Ectodermal cell (in vitro differentiated cells): ENCODE results near the gene PRDM15.

Experiments used
- H3K27ac ChIP-seq: 2 replicates; pipeline ENCODE4 v1.7.0; 2013; ENCODE audit warnings: mild to moderate bottlenecking, low read depth, low read length; ENCODE audit not compliant: insufficient read depth, poor library complexity, severe bottlenecking
- H3K27me3 ChIP-seq: 2 replicates; pipeline ENCODE4 v1.7.0; 2013; ENCODE audit warnings: mild to moderate bottlenecking, low read length; ENCODE audit not compliant: insufficient read depth, control insufficient read depth, poor library complexity, severe bottlenecking
- H3K36me3 ChIP-seq: one replicate; pipeline ENCODE4 v1.7.0; 2013; ENCODE audit warnings: low read length; ENCODE audit not compliant: control insufficient read depth, insufficient read depth
- H3K4me1 ChIP-seq: one replicate; pipeline ENCODE4 v1.7.0; 2013; ENCODE audit warnings: low read length; ENCODE audit not compliant: control insufficient read depth, insufficient read depth
- H3K4me3 ChIP-seq: 2 replicates; pipeline ENCODE4 v1.7.0; 2013; ENCODE audit warnings: low read depth, low read length, control low read depth; ENCODE audit not compliant: insufficient read depth
- H3K9me3 ChIP-seq: 2 replicates; pipeline ENCODE4 v1.7.0; 2013; ENCODE audit warnings: mild to moderate bottlenecking, low read length, moderate library complexity; ENCODE audit not compliant: control insufficient read depth
- WGBS, 2 experiments: methylation state at CpG; one replicate each; pipeline ENCODE4 v1.1.7; 2013; ENCODE audit warnings: missing lambda C conversion rate in 2 of 2; 5-methylcytosine and 5-hydroxymethylcytosine counted together

The PRDM15 gene

GRCh38 chr21:41897700-41898099, 18.6 kb upstream of the PRDM15 start:
- Histone ChIP-seq H3K36me3 (no peaks in the 10 kb centered on the region), H3K9me3 (no peaks in the 10 kb centered on the region), H3K4me3 (no peak overlapping the region), H3K4me1 (peaks cover 41% of the 10 kb centered on the region), H3K27ac (no peak overlapping the region), H3K27me3 (no peaks in the 10 kb centered on the region)
- WGBS, 2 experiments = 33 to 36% methylated on average over 8 of the region's 8 CpGs

- H3K36me3 ChIP-seq = no peaks in the 10 kb centered on the region
- WGBS, 2 experiments = 77 to 78% methylated on average over 10 to 11 of the region's 11 CpGs
Observed at GRCh38 chr21:41897047-41897669, 18.0 kb upstream of the PRDM15 start.

GRCh38 chr21:41895643-41896493, 16.7 kb upstream of the PRDM15 start:
- 84 to 86% methylated on average over 21 of the region's 22 CpGs for WGBS, 2 experiments
- H3K4me3 ChIP-seq = no peak overlapping the region
- peaks cover 41% of the 10 kb centered on the region for H3K4me1 ChIP-seq
- H3K27ac ChIP-seq = no peak overlapping the region
- peaks cover 3% of the 10 kb centered on the region for H3K36me3 ChIP-seq
- no peaks in the 10 kb centered on the region for H3K27me3 ChIP-seq
- H3K9me3 ChIP-seq = no peaks in the 10 kb centered on the region

More at GRCh38 chr21:41897047-41897669, 18.0 kb upstream of the PRDM15 start:
- Histone ChIP-seq H3K4me1 (peaks cover 41% of the 10 kb centered on the region), H3K27me3 (no peaks in the 10 kb centered on the region), H3K27ac (no peak overlapping the region), H3K4me3 (no peak overlapping the region), H3K9me3 (no peaks in the 10 kb centered on the region)

GRCh38 chr21:41894922-41895557, 15.9 kb upstream of the PRDM15 start:
- no peak overlapping the region for H3K4me3 ChIP-seq
- no peaks in the 10 kb centered on the region for H3K27me3 ChIP-seq
- H3K9me3 ChIP-seq = no peaks in the 10 kb centered on the region
- no peak overlapping the region for H3K27ac ChIP-seq
- H3K4me1 ChIP-seq = peaks cover 41% of the 10 kb centered on the region
- 90 to 93% methylated on average over 11 to 13 of the region's 13 CpGs for WGBS, 2 experiments
- peaks cover 3% of the 10 kb centered on the region for H3K36me3 ChIP-seq

GRCh38 chr21:41894511-41894910, 15.4 kb upstream of the PRDM15 start:
- H3K36me3 ChIP-seq = peaks cover 3% of the 10 kb centered on the region
- WGBS, 2 experiments = 87 to 92% methylated on average over 9 of the region's 9 CpGs
- H3K27me3 ChIP-seq = no peaks in the 10 kb centered on the region
- no peak overlapping the region for H3K4me3 ChIP-seq
- H3K27ac ChIP-seq = no peak overlapping the region
- H3K4me1 ChIP-seq = peaks cover 38% of the 10 kb centered on the region
- no peaks in the 10 kb centered on the region for H3K9me3 ChIP-seq

GRCh38 chr21:41892726-41893125, 13.6 kb upstream of the PRDM15 start:
- Histone ChIP-seq H3K4me3 (no peak overlapping the region), H3K27ac (no peak overlapping the region), H3K27me3 (no peaks in the 10 kb centered on the region), H3K36me3 (peaks cover 3% of the 10 kb centered on the region), H3K9me3 (no peaks in the 10 kb centered on the region), H3K4me1 (peaks cover 26% of the 10 kb centered on the region)
- 96% methylated on average over 16 of the region's 16 CpGs for WGBS, 2 experiments

- Histone ChIP-seq H3K9me3 (no peaks in the 10 kb centered on the region), H3K27ac (no peak overlapping the region), H3K27me3 (no peaks in the 10 kb centered on the region), H3K4me3 (no peak overlapping the region), H3K36me3 (peaks cover 3% of the 10 kb centered on the region), H3K4me1 (peaks cover 15% of the 10 kb centered on the region)
- 91 to 92% methylated on average over 5 of the region's 5 CpGs for WGBS, 2 experiments
Observed at GRCh38 chr21:41891132-41891531, 12.0 kb upstream of the PRDM15 start.

- H3K27me3 ChIP-seq = no peaks in the 10 kb centered on the region
- peaks cover 10% of the 10 kb centered on the region for H3K4me1 ChIP-seq
- no peaks in the 10 kb centered on the region for H3K9me3 ChIP-seq
- H3K27ac ChIP-seq = no peak overlapping the region
- peaks cover 3% of the 10 kb centered on the region for H3K36me3 ChIP-seq
- 90 to 94% methylated on average over 6 of the region's 6 CpGs for WGBS, 2 experiments
- H3K4me3 ChIP-seq = no peak overlapping the region
Observed at GRCh38 chr21:41890355-41890754, 11.2 kb upstream of the PRDM15 start.

GRCh38 chr21:41888749-41889376, 9.7 kb upstream of the PRDM15 start:
- H3K9me3 ChIP-seq = no peaks in the 10 kb centered on the region
- 94 to 95% methylated on average over 13 of the region's 13 CpGs for WGBS, 2 experiments
- H3K4me3 ChIP-seq = no peak overlapping the region
- H3K27ac ChIP-seq = no peak overlapping the region
- H3K36me3 ChIP-seq = peaks cover 3% of the 10 kb centered on the region
- H3K27me3 ChIP-seq = no peaks in the 10 kb centered on the region
- H3K4me1 ChIP-seq = no peaks in the 10 kb centered on the region

GRCh38 chr21:41887667-41888066, 8.5 kb upstream of the PRDM15 start:
- H3K27ac ChIP-seq = no peak overlapping the region
- H3K4me3 ChIP-seq = no peak overlapping the region
- 93 to 97% methylated on average over 5 of the region's 5 CpGs for WGBS, 2 experiments
- H3K27me3 ChIP-seq = no peaks in the 10 kb centered on the region
- peaks cover 3% of the 10 kb centered on the region for H3K36me3 ChIP-seq
- no peaks in the 10 kb centered on the region for H3K4me1 ChIP-seq
- H3K9me3 ChIP-seq = no peaks in the 10 kb centered on the region
